Measurements from ENCODE around the gene XPO6.

The XPO6 gene

GRCh38 chr16:28062847-28063521, 148.8 kb downstream of the XPO6 start:
- no peak for DNase-seq (ENCODE audit: low read depth)

- no peak for DNase-seq (ENCODE audit: low read depth)
Measured at GRCh38 chr16:28062261-28062846, 149.4 kb downstream of the XPO6 start.

DNA sequence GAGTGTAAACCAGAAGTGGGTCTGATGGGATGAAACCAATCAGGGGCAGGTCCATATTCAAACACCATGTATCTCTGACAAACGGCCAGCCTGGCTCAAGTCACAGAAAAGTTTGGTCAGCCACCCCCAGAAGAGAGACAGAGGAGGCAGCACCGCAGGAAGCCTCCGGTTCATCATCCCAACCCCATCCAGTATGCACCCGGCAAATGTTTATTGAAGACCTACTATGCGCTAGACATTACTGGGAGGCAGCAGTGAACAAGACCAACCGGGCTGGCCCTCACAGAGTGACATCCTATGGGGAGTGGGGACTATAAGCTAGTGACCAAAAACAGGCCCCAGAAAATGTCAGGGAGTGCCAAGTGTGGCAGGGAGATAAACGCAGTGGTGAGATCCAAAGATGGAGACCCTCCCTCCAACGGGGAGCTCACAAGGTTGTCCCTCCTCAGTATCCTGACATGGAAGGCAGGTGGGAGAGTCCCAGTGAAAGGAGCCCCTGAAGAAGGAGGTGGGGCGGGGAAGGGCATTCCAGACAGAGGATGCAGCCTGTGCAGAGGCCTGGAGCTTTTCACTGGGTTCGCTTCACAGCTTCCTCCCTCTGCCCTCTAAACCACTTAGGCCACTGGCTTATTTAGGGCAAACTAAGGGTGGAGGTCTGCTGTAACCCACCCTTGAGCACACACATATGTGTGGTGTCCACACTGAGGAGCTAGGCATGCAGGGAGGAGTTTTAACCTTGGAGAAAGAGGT, 150.2 kb downstream of the XPO6 start:
- DNase-seq (ENCODE audit: low read depth), result no peak

DNA sequence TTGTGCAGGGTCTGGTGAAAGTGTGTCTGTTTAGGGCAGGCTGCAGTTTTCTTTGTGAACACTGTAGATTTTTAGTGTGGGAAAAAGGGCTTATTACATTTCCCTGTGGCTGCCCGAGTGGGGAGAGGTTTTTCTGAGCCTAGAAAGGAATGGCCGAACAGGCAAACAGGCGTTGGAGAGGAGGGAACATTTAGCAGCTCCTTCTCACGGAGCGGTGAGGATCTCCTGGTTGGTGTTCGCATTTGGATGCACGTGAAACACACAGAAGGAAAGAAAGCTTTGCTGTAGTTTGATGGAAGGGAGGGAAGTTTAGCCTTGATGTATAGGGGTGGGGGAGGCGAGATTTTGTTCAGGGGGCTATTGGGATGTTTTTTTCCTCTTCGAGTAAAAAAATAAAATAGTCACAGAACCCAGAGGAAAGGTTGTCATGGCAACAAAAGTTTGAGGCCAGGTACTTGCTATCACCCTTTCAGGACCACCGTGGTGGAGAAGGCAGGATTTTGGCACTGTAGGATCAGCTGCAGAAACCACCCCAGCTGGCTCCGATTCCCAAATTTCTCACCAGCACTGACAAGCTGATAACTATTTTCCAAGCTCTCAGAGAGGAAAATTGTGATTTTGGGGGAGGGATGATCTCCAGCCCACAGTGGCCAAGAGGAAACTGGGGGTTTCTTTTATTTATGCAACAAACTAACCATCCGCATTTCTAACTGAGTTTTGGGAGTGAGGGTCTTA, 151.8 kb downstream of the XPO6 start:
- no peak for DNase-seq (ENCODE audit: low read depth)

- no peak for DNase-seq (ENCODE audit: low read depth)
Measured at GRCh38 chr16:28058839-28059589, 152.8 kb downstream of the XPO6 start.

DNA sequence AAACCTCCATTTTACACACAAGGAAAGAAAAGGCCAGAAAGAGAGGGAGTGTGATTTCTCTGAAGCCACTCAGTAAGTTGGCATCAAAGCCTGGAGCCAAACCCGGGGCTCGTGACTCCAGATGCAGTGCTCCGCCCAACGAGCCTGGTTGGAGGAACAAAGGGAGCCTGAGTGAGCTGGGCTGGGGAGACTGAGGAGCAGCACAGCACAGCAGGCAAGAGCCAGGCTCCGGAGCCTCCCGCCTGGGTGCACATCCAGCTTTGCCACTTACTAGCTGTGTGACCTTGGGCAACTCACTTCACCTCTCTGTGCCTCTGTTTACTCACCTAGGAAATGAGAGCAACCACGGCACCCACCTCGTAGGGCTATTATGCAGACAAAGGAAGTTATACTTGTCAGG, 153.8 kb downstream of the XPO6 start:
- no peak for DNase-seq (ENCODE audit: low read depth)

DNA sequence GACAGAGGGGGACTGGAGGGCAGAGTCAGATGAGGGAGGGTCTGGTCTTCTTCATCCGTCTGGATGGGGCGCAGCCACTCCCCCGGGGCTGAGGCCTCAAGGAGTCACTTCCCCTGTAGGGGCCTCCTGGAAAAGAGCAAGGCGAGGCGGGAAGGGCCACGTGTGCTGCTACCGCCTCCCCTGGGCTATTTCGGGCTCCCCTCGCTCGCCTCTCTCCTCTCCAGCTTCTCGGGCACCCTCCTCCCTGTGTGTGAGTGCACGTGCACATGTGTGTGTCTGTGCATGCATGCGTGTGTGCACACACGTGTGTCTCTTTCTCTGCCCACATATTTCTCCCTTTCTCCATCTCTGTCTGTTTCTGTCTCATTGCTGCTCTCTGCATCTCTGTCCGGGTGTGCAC, 158.3 kb downstream of the XPO6 start:
- DNase-seq (ENCODE audit: low read depth), result no peak

DNA sequence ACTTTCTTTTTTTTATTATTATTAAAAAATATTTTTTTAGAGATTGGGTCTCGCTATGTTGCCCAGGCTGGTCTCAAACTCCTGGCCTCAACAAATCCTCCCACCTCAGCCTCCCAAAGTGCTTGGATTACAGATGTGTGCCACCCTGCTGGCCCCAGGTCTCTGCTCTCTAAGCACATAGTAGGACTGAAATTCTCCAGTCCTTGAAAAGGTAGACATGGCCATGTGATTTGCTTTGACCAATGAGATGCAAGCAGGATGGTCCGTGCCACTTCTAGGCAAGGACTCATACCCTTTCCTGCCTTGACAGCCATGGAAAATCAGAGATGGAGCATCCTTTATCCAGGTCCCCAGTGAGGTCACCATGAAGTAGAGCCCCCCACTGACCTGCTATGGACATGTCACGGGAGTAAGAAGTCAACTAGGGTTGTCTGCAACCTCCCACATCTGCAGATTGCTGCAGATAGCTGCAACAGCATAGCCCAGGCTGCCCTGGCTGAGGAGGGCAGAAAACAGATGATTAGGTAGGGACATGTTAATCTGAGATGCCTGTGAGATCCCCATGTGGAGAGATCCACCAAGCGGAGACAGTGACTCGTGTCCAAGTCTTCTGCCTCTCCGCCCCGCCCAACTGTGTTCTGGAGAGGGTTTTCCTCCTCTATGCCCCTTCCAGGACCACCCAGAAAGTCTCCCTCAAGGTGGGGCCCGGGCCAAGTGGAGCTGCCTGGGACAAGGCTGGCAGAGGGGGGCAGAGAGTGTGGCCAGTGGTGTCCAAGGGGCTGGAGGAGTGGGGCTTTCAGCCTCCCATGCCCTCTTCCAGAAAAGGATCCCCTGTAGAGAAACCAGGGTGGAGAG, 159.3 kb downstream of the XPO6 start:
- DNase-seq (ENCODE audit: low read depth), result no peak

DNA sequence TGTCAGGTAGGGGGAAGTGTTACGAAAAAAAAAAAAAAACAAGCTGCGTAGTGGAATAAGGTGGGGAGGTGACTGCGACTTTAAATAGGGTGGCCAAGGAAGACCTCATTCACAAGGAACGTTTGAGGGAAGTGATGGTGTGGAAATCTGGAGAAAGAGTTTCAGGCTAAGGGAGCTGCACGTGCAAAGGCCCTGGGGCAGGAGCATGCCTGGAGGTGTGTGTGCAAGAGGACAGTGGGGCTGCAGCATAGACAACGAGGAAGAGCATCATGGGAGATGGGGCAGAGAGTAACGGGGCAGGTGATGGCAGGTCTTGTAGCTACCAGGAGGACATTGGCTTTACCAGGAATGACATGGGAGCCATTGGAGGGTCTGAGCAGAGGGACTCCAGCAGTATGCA, 160.3 kb downstream of the XPO6 start:
- DNase-seq (ENCODE audit: low read depth), result no peak

Data from T follicular helper cell (primary cell).